GM21390 (cell line): ENCODE results near the gene SH2D4B.

ENCODE experiments used
- ATAC-seq: cut with Tn5 transposase; IDR thresholded peaks from one replicate; pipeline ENCODE4 v1.9.1; 2021; ENCODE audit not compliant: unreplicated experiment

Gene SH2D4B

GRCh38 chr10:80503584-80504157 lies 34.0 kb upstream of the SH2D4B start:
- ATAC-seq: no peak

GRCh38 chr10:80504158-80504811 lies 33.4 kb upstream of the SH2D4B start:
- ATAC-seq: no peak

GRCh38 chr10:80504897-80505465 lies 32.7 kb upstream of the SH2D4B start:
- no peak for ATAC-seq

GRCh38 chr10:80506189-80506575 lies 31.5 kb upstream of the SH2D4B start:
- ATAC-seq: no peak

GRCh38 chr10:80506836-80507487 lies 30.7 kb upstream of the SH2D4B start:
- ATAC-seq: no peak

- ATAC-seq: no peak
Measured at GRCh38 chr10:80509108-80509402, 28.6 kb upstream of the SH2D4B start.

- ATAC-seq: no peak
Measured at GRCh38 chr10:80509403-80510161, 28.1 kb upstream of the SH2D4B start.

- no peak for ATAC-seq
Measured at GRCh38 chr10:80512031-80512526, 25.6 kb upstream of the SH2D4B start.

GRCh38 chr10:80513106-80513505 lies 24.6 kb upstream of the SH2D4B start:
- ATAC-seq: no peak

GRCh38 chr10:80515511-80515910 lies 22.2 kb upstream of the SH2D4B start:
- no peak for ATAC-seq

GRCh38 chr10:80515941-80516340 lies 21.8 kb upstream of the SH2D4B start:
- no peak for ATAC-seq

GRCh38 chr10:80516506-80517075 lies 21.1 kb upstream of the SH2D4B start:
- no peak for ATAC-seq

GRCh38 chr10:80517416-80518142 lies 20.1 kb upstream of the SH2D4B start:
- no peak for ATAC-seq

GRCh38 chr10:80518143-80518806 lies 19.4 kb upstream of the SH2D4B start:
- ATAC-seq: no peak

GRCh38 chr10:80518807-80519360 lies 18.8 kb upstream of the SH2D4B start:
- no peak for ATAC-seq

GRCh38 chr10:80519936-80520650 lies 17.6 kb upstream of the SH2D4B start:
- ATAC-seq: no peak

GRCh38 chr10:80520661-80521470 lies 16.8 kb upstream of the SH2D4B start:
- no peak for ATAC-seq

- ATAC-seq: no peak
Measured at GRCh38 chr10:80522756-80523363, 14.8 kb upstream of the SH2D4B start.
